K562 (cell line): Measurements from ENCODE around the gene P4HB. TPM values are rescaled to one million over a fixed set of nuclear protein-coding genes. Genes with fewer than 3 reads are reported as not detected.

Experiments used
- COPS2 ChIP-seq: fragments of 450-650 bp; conservative IDR thresholded peaks from 2 replicates; pipeline ENCODE4 v1.6.1; 2016; ENCODE audit warnings: mild to moderate bottlenecking, moderate library complexity
- E2F3 ChIP-seq: fragments of 250-450 bp; sonication (Bioruptor Pico); IDR thresholded peaks from 2 replicates; pipeline ENCODE4 v1.4.0; 2020; ENCODE audit warnings: mild to moderate bottlenecking
- E4F1 ChIP-seq: fragments of 250-450 bp; sonication (Bioruptor Pico); IDR thresholded peaks from 2 replicates; pipeline ENCODE4 v1.5.0; 2021; ENCODE audit warnings: mild to moderate bottlenecking, borderline replicate concordance
- HMBOX1 ChIP-seq: sonication (generic); IDR thresholded peaks from 2 replicates; pipeline ENCODE4 v1.6.1; 2016
- ZBTB49 ChIP-seq: sonication (generic); formaldehyde crosslinking; IDR thresholded peaks from 2 replicates; pipeline ENCODE4 v1.8.0; 2022; ENCODE audit warnings: missing genetic modification reagents, mild to moderate bottlenecking, borderline replicate concordance
- ZHX1 ChIP-seq: fragments of 150-350 bp; conservative IDR thresholded peaks from 2 replicates; pipeline ENCODE4 v1.6.1; 2014; ENCODE audit warnings: low read length
- ZNF318 ChIP-seq, 2 experiments: fragments of 450-650 bp; IDR thresholded peaks; 2 replicates each; pipeline ENCODE4 v1.6.1; 2016; ENCODE audit warnings: mild to moderate bottlenecking in 2 of 2, borderline replicate concordance in 1 of 2, low read depth in 1 of 2, moderate library complexity in 1 of 2
- ZNF436 ChIP-seq: fragments of 250-450, 450-650 bp; sonication (Bioruptor Pico); formaldehyde crosslinking; IDR thresholded peaks from 2 replicates; pipeline ENCODE4 v1.7.0; 2020; ENCODE audit warnings: mild to moderate bottlenecking
- ZSCAN32 ChIP-seq: fragments of 450-650 bp; formaldehyde crosslinking; IDR thresholded peaks from 2 replicates; pipeline ENCODE4 v1.4.0; 2020; ENCODE audit warnings: mild to moderate bottlenecking, moderate library complexity
- polyA plus RNA-seq, 8 experiments: library from polyadenylated mRNA; depleted of rRNA in 4 of 8; stranded (reverse) in 5 of 8; unstranded in 3 of 8; fragments of >200 nt; fragmentation: Nextera tagmentation in 2 of 8; fragmentation: Illumina TruSeq in 1 of 8; extraction: Ambion mirVana in 2 of 8; extraction: Trizol in 1 of 8; gene quantifications; 2 replicates each; pipeline versions ENCODE4 v1.2.1 to v1.2.3, GENCODE V29; 2011 to 2014; ENCODE audit warnings: inconsistent platforms in 1 of 8, missing spikeins in 1 of 8
- total RNA-seq, 7 experiments: library from RNA; depleted of rRNA in 6 of 7; stranded (reverse); fragments of >200 nt in 6 of 7; fragmentation: Illumina TruSeq in 2 of 7; extraction: Trizol in 2 of 7; gene quantifications; 2 replicates each; pipeline versions ENCODE4 v1.2.1 to v1.2.3, GENCODE V29; 2011 to 2021; ENCODE audit warnings: low replicate concordance in 1 of 7

Gene P4HB
- total and polyA plus RNA-seq, 9 of the 15 experiments (the other 6 are each of a cell fraction or from before 2014, with no cell fraction given), result 4.4 to 645 (median 325) TPM

- TF ChIP-seq ZNF318 (IDR thresholded peaks at IDR 0.05; ENCODE audit: borderline replicate concordance in 1 of 2, low read depth in 1 of 2), result no peak
- TF ChIP-seq ZNF436 (CRISPR knock-in tag), result no peak
- TF ChIP-seq ZHX1, result no peak
- no peak for TF ChIP-seq E2F3 (CRISPR knock-in tag)
- TF ChIP-seq ZBTB49 (CRISPR knock-in tag), result no peak
- no peak for TF ChIP-seq COPS2
- no peak for TF ChIP-seq E4F1 (CRISPR knock-in tag)
- TF ChIP-seq ZSCAN32 (CRISPR knock-in tag), result no peak
- TF ChIP-seq HMBOX1, result no peak
Measured at GRCh38 chr17:81821603-81822311, 38.6 kb downstream of the P4HB start (continued).
